ENCODE data around the gene ARRB2. TPM values are rescaled to one million over a fixed set of nuclear protein-coding genes. Genes with fewer than 3 reads are reported as not detected.

ARRB2 gene
- total and polyA plus RNA-seq, 2 of the 13 experiments (the other 11 are each of a cell fraction or from before 2014, with no cell fraction given) = 21.5 to 49.2 TPM

GRCh38 chr17:4710693-4711634 is 532 bp downstream of the ARRB2 start (continued):
- TF ChIP-seq ZFX (CRISPR knock-in tag; IDR thresholded peaks at IDR 0.05; ENCODE audit: low read depth) (0 out of 2 replicates have a peak, but pooled peaks have one; percentile 15), ZNF17 (CRISPR knock-in tag; IDR thresholded peaks at IDR 0.05) (no peak)

GRCh38 chr17:4711661-4712181 is 1.3 kb downstream of the ARRB2 start:
- 44% methylated on average over 5 of the region's 6 CpGs for WGBS (ENCODE audit: low lambda C conversion rate)
- H3K4me1 ChIP-seq (ENCODE audit: insufficient read depth, low read length) = peaks cover 39% of the 10 kb centered on the region
- DNase-seq (ENCODE audit: low spot score) = no peak
- H3K27ac ChIP-seq (ENCODE audit: extremely low read length, insufficient read depth, low read length) = peak overlapping the region; percentile 65
- intact Hi-C loops (cut with micrococcal nuclease; ENCODE audit: unreplicated experiment) (loop anchor here (10.0 kb wide), 1 partner anchor 253 kb away; the partner anchor contains the start of gene SPAG7), in situ Hi-C loops (cut with HindIII; ENCODE audit: extremely low pct_ligation_motif_present, low pct_unique_long_range_greater_than_20kb) (no loop called here)
- H3K36me3 ChIP-seq (replicated peaks in 1 of 2; ENCODE audit: control insufficient read depth in 1 of 2, insufficient read depth in 2 of 2, low read length in 2 of 2) = peaks cover 6 to 10% of the 10 kb centered on the region in 2 experiments; a peak in 4 of 5 replicates
- no peaks in the 10 kb centered on the region for H3K27me3 ChIP-seq (ENCODE audit: control insufficient read depth in 1 of 2, insufficient read depth in 2 of 2, low read length in 2 of 2)
- H3K9ac ChIP-seq (ENCODE audit: insufficient read depth, low read depth, low read length) = peak overlapping the region; percentile 73
- peaks cover 19% of the 10 kb centered on the region for H3K79me2 ChIP-seq (ENCODE audit: insufficient read depth, low read length)
- peak overlapping the region; percentile 72 to 86 (median 85) for H3K4me3 ChIP-seq (replicated peaks in 1 of 3; ENCODE audit: insufficient read depth in 1 of 3, low read depth in 2 of 3, low read length in 3 of 3)
- no TSS peak for BruUV-seq (replicated peaks)
- H4K20me1 ChIP-seq (ENCODE audit: insufficient read depth, low read length) = no peaks in the 10 kb centered on the region; the same call in 1 of the 2 replicates
- no peaks in the 10 kb centered on the region for H3K9me3 ChIP-seq (ENCODE audit: low read length)
- CTCF ChIA-PET (ENCODE audit: low intra/inter-chr PET ratio, low total read pairs) = no interaction called here
- peak overlapping the region; percentile 90 for H3K4me2 ChIP-seq (ENCODE audit: low read depth, low read length)
- no peak for FAIRE-seq
- POLR2A ChIA-PET = interaction anchor here (2.4 to 5.9 kb wide), 4 partner anchors 9 to 77 kb away, joined by 24 to 107 read pairs (median 74); partner anchors contain the start of genes GLTPD2, MED11, TM4SF5 and VMO1
- TF ChIP-seq ZFX (CRISPR knock-in tag; IDR thresholded peaks at IDR 0.05; ENCODE audit: low read depth) (peak; percentile 17; the same call in 1 of the 2 replicates), HNF4A (CRISPR knock-in tag; IDR thresholded peaks at IDR 0.05) (peak; percentile 27; the same call in 1 of the 2 replicates), HNRNPL (IDR thresholded peaks at IDR 0.05; ENCODE audit: low read depth, low read length) (0 out of 2 replicates have a peak, but pooled peaks have one; percentile 48), RXRA (CRISPR knock-in tag; IDR thresholded peaks at IDR 0.05) (no peak), HIC2 (CRISPR knock-in tag; IDR thresholded peaks at IDR 0.05; ENCODE audit: low read depth) (peak; percentile 48; the same call in 1 of the 2 replicates), MAFK (conservative IDR thresholded peaks at IDR 0.05 in 1 of 2, IDR thresholded peaks at IDR 0.05 in 1 of 2; ENCODE audit: low read length in 2 of 2) (peak in 1 of 2 experiments; percentile 6; a peak in 1 of 4 replicates), ZNF350 (CRISPR knock-in tag; IDR thresholded peaks at IDR 0.05; ENCODE audit: borderline replicate concordance, low read depth) (no peak), ZNF263 (CRISPR knock-in tag; IDR thresholded peaks at IDR 0.05) (0 out of 2 replicates have a peak, but pooled peaks have one; percentile 49), GRHL1 (CRISPR knock-in tag; conservative IDR thresholded peaks at IDR 0.05) (no peak)
- H2AFZ ChIP-seq (ENCODE audit: low read length) = no peak overlapping the region
- no peak for ATAC-seq

Data from HepG2 (cell line).